Transverse colon (tissue), 4 donors: Measurements from ENCODE around the gene ATXN10. TPM values are rescaled to one million over a fixed set of nuclear protein-coding genes. Genes with fewer than 3 reads are reported as not detected.

ENCODE experiments used
- DNase-seq: peaks from one replicate; pipeline ENCODE4 v3.0.0-alpha.2; 2019
- H3K27ac ChIP-seq, 4 donors: fragments of 200-600 bp; sonication (generic); 2 replicates each; pipeline ENCODE4 v1.5.1; 2016 to 2018; ENCODE audit warnings: inconsistent platforms in 4 of 4
- H3K27me3 ChIP-seq: fragments of 200-600 bp; sonication (generic); 2 replicates; pipeline ENCODE4 v1.5.1; 2017; ENCODE audit warnings: inconsistent platforms
- H3K36me3 ChIP-seq, 4 donors: fragments of 200-600 bp; sonication (generic); 2 replicates each; pipeline ENCODE4 v1.5.1; 2017 to 2019; ENCODE audit warnings: inconsistent platforms in 4 of 4
- H3K4me1 ChIP-seq, 4 donors: fragments of 200-600 bp; sonication (generic); 2 replicates each; pipeline ENCODE4 v1.5.1; 2017 to 2020; ENCODE audit warnings: inconsistent platforms in 4 of 4
- H3K4me3 ChIP-seq, 4 donors: fragments of 200-600 bp; sonication (generic); 1 replicate in 1 of 4; 2 replicates in 3 of 4; pipeline versions ENCODE4 v1.5.1 to v1.6.1; 2017 to 2019; ENCODE audit warnings: inconsistent platforms in 4 of 4
- H3K9me3 ChIP-seq, 2 donors: fragments of 200-600 bp; sonication (generic); 2 replicates each; pipeline ENCODE4 v1.5.1; 2017 to 2019; ENCODE audit warnings: inconsistent platforms in 2 of 2
- CTCF ChIP-seq, 5 experiments: fragments of 200-600 bp in 3 of 5; fragments of 450-650 bp in 2 of 5; sonication (generic) in 3 of 5; IDR thresholded peaks; 1 replicate in 2 of 5; 2 replicates in 3 of 5; pipeline ENCODE4 v1.5.1; 2016 to 2017; ENCODE audit warnings: antibody characterized with exemption in 5 of 5, inconsistent platforms in 3 of 5, mild to moderate bottlenecking in 2 of 5, moderate library complexity in 1 of 5
- EP300 ChIP-seq: sonication (generic); formaldehyde crosslinking; IDR thresholded peaks from one replicate; pipeline ENCODE4 v1.6.1; 2017; ENCODE audit warnings: antibody characterized with exemption, low read depth
- POLR2A ChIP-seq: fragments of 450-650 bp; IDR thresholded peaks from one replicate; pipeline ENCODE4 v1.6.1; 2016; ENCODE audit warnings: antibody characterized with exemption, mild to moderate bottlenecking, moderate library complexity
- POLR2AphosphoS5 ChIP-seq, 3 donors: sonication (generic); formaldehyde crosslinking; IDR thresholded peaks; one replicate each; pipeline ENCODE4 v1.6.1; 2016; ENCODE audit warnings: antibody characterized with exemption in 3 of 3
- whole genome bisulfite sequencing, 2 donors: methylation state at CpG; one replicate each; pipeline ENCODE4 v1.1.5; 2018; ENCODE audit warnings: low coverage in 1 of 2; 5-methylcytosine and 5-hydroxymethylcytosine counted together
- in situ Hi-C, 4 donors: fragments of 200-750 bp; cut with MboI; loops; one replicate each; pipeline versions ENCODE4 v1.15.0 to v1.15.1; 2017; ENCODE audit warnings: low sequenced_read_pairs in 3 of 4, low pct_ligation_motif_present in 1 of 4, low pct_unique_long_range_greater_than_20kb in 1 of 4
- intact Hi-C: fragments of 100-400 bp; cut with DNase I; formaldehyde crosslinking; loops from one replicate; pipeline ENCODE4 v1.15.1; 2023; ENCODE audit warnings: low total_unique reads
- total RNA-seq, 4 donors: library from RNA; depleted of rRNA; stranded (reverse); fragments of >200 nt; gene quantifications; one replicate each; pipeline ENCODE4 v1.1.0, GENCODE V29; 2016

The ATXN10 gene
- total RNA-seq, 4 donors from 2014 or later: 27.3 to 88.3 (median 47.8) TPM

GRCh38 chr22:45884201-45885062 lies 212.8 kb downstream of the ATXN10 start:
- 74% methylated on average over 24 of the region's 27 CpGs; no CpG with 5 or more reads in 1 of the 2 donors for WGBS, 2 donors
- Histone ChIP-seq H3K27me3 (peaks cover 55% of the 10 kb centered on the region), H3K9me3 (no peaks in the 10 kb centered on the region), H3K36me3 (no peaks in the 10 kb centered on the region), H3K4me3 (no peak overlapping the region), H3K27ac (no peak overlapping the region), H3K4me1 (no peaks in the 10 kb centered on the region)
- no peak for DNase-seq
- intact Hi-C loops (no loop called here), in situ Hi-C loops (no loop called here)
- TF ChIP-seq POLR2AphosphoS5 (IDR thresholded peaks at IDR 0.05): no peak
- no peak for TF ChIP-seq CTCF (IDR thresholded peaks at IDR 0.05)
- TF ChIP-seq POLR2A: no peak
- TF ChIP-seq EP300: no peak

DNA sequence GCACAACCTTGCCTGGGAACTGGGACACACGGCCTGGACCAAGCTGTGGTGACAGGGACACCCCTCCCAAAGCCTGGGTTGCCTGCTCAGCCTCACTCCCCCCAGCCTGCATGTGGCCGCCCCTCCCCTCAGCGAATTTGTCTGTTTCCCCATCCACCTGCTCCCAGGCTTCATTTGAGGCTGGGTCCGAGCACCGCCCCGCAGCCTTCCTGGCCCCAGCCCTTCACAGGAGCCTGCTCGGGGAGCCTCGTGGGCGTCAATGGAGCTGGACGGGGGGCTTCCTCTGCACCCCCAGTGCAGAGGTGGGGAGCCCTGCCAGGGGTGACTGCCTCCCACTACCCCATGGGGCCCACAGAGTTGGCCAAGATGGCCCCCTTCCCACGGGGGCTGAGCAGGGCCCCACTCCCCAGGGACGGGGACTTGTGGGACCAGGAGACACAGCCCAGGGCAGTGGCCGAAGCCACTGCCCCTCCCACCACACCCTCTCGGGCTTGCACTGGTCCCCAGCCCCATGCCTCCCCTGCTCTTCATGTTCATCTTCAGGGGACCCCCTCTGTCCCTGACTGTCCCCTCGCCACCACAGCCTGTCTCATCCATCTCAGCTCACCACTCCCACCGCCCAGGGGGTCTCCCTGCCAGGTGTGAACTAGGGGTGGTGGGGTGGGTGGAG lies 213.7 kb downstream of the ATXN10 start:
- TF ChIP-seq EP300: no peak
- TF ChIP-seq POLR2A: no peak
- no peak for TF ChIP-seq POLR2AphosphoS5 (IDR thresholded peaks at IDR 0.05)
- TF ChIP-seq CTCF (IDR thresholded peaks at IDR 0.05): no peak
- in situ Hi-C loops: no loop called here

GRCh38 chr22:45885941-45886395 lies 214.3 kb downstream of the ATXN10 start:
- TF ChIP-seq EP300: no peak
- TF ChIP-seq POLR2A: no peak
- TF ChIP-seq POLR2AphosphoS5 (IDR thresholded peaks at IDR 0.05): no peak
- TF ChIP-seq CTCF (IDR thresholded peaks at IDR 0.05): no peak
- WGBS, 2 donors: 67% methylated on average over 21 of the region's 21 CpGs; no CpG with 5 or more reads in 1 of the 2 donors
- intact Hi-C loops (no loop called here), in situ Hi-C loops (no loop called here)
- no peaks in the 10 kb centered on the region for H3K9me3 ChIP-seq
- no peak overlapping the region for H3K4me3 ChIP-seq
- H3K36me3 ChIP-seq: no peaks in the 10 kb centered on the region
- DNase-seq: no peak
- peaks cover 48% of the 10 kb centered on the region for H3K27me3 ChIP-seq
- no peak overlapping the region for H3K27ac ChIP-seq
- H3K4me1 ChIP-seq: no peaks in the 10 kb centered on the region

More for the DNA sequence above, 213.7 kb downstream of the ATXN10 start:
- Histone ChIP-seq H3K36me3 (no peaks in the 10 kb centered on the region), H3K4me3 (no peak overlapping the region), H3K27ac (no peak overlapping the region), H3K4me1 (no peaks in the 10 kb centered on the region), H3K9me3 (no peaks in the 10 kb centered on the region), H3K27me3 (peaks cover 54% of the 10 kb centered on the region)
- DNase-seq: no peak
- intact Hi-C loops: no loop called here
- WGBS, 2 donors: 79% methylated on average over 12 of the region's 16 CpGs; no CpG with 5 or more reads in 1 of the 2 donors

GRCh38 chr22:45886540-45886939 lies 214.9 kb downstream of the ATXN10 start:
- intact Hi-C loops (no loop called here), in situ Hi-C loops (no loop called here)
- no peak for DNase-seq
- H3K4me1 ChIP-seq: no peaks in the 10 kb centered on the region
- H3K36me3 ChIP-seq: no peaks in the 10 kb centered on the region
- H3K4me3 ChIP-seq: no peak overlapping the region
- no peak overlapping the region for H3K27ac ChIP-seq
- no peak for TF ChIP-seq CTCF (IDR thresholded peaks at IDR 0.05)
- TF ChIP-seq POLR2A: no peak
- no peak for TF ChIP-seq EP300
- no peak for TF ChIP-seq POLR2AphosphoS5 (IDR thresholded peaks at IDR 0.05)
- 80 to 90% methylated on average over 1 to 7 of the region's 7 CpGs for WGBS, 2 donors
- H3K27me3 ChIP-seq: peaks cover 42% of the 10 kb centered on the region
- no peaks in the 10 kb centered on the region for H3K9me3 ChIP-seq
